SK-N-SH (cell line): ENCODE data around the gene CDRT15.

ENCODE experiments used
- EP300 ChIP-seq, 2 experiments: IDR thresholded peaks; 2 replicates each; pipeline versions ENCODE4 v1.4.0 to v1.6.1; 2012; ENCODE audit warnings: borderline replicate concordance in 1 of 2, low read depth in 1 of 2, low read length in 1 of 2
- FOXJ3 ChIP-seq: sonication (generic); formaldehyde crosslinking; IDR thresholded peaks from 2 replicates; pipeline ENCODE4 v1.5.1; 2020; ENCODE audit warnings: mild to moderate bottlenecking, missing genetic modification reagents
- JUND ChIP-seq: IDR thresholded peaks from 2 replicates; pipeline ENCODE4 v1.4.0; 2012
- POLR2AphosphoS5 ChIP-seq: IDR thresholded peaks from 2 replicates; pipeline ENCODE4 v1.6.1; 2012; ENCODE audit warnings: low read depth, low read length
- RCOR1 ChIP-seq: fragments of 150-350 bp; IDR thresholded peaks from 2 replicates; pipeline ENCODE4 v1.6.1; 2017; ENCODE audit warnings: antibody characterized with exemption, low read length
- SIN3A ChIP-seq: IDR thresholded peaks from 2 replicates; pipeline ENCODE4 v1.6.1; 2012; ENCODE audit warnings: low read depth, mild to moderate bottlenecking, low read length, moderate library complexity, borderline replicate concordance
- YY1 ChIP-seq: IDR thresholded peaks from 2 replicates; pipeline ENCODE4 v1.4.0; 2012; ENCODE audit warnings: low read depth, mild to moderate bottlenecking
- TF ChIP-seq, protein P1 (sequence below): fragments of 200-600 bp; sonication (generic); IDR thresholded peaks from 2 replicates; pipeline ENCODE4 v1.6.1; 2017; ENCODE audit warnings: antibody characterized with exemption, mild to moderate bottlenecking, moderate library complexity
- TF ChIP-seq, protein P2 (sequence below): fragments of 150-350 bp; IDR thresholded peaks from 2 replicates; pipeline ENCODE4 v1.6.1; 2017; ENCODE audit warnings: antibody characterized with exemption, low read length, low read depth, borderline replicate concordance

DNA sequence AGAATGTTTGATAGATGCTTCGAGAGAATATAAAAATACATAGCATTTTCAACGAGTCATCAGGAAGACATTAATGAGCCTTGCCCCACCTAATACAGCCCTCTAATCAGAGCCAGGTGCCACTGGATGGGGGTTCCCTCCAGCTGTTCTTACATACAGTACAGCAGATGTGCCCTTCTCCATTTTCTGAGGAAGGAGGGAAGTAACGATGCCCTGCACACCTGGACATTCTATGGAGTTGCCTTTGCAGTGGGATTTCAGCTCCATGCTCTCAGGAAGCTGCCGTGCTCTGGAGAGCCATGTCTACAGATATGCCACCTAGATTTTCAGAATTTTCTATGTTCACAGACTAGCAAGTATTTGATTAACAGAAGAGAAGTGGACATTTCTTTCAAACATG lies 36.3 kb downstream of the CDRT15 start:
- no peak for TF ChIP-seq POLR2AphosphoS5
- no peak for TF ChIP-seq EP300 (IDR thresholded peaks at IDR 0.05; ENCODE audit: borderline replicate concordance in 1 of 2, low read depth in 1 of 2, low read length in 1 of 2)
- TF ChIP-seq, protein P1, sequence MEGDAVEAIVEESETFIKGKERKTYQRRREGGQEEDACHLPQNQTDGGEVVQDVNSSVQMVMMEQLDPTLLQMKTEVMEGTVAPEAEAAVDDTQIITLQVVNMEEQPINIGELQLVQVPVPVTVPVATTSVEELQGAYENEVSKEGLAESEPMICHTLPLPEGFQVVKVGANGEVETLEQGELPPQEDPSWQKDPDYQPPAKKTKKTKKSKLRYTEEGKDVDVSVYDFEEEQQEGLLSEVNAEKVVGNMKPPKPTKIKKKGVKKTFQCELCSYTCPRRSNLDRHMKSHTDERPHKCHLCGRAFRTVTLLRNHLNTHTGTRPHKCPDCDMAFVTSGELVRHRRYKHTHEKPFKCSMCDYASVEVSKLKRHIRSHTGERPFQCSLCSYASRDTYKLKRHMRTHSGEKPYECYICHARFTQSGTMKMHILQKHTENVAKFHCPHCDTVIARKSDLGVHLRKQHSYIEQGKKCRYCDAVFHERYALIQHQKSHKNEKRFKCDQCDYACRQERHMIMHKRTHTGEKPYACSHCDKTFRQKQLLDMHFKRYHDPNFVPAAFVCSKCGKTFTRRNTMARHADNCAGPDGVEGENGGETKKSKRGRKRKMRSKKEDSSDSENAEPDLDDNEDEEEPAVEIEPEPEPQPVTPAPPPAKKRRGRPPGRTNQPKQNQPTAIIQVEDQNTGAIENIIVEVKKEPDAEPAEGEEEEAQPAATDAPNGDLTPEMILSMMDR: no peak
- TF ChIP-seq, protein P2, sequence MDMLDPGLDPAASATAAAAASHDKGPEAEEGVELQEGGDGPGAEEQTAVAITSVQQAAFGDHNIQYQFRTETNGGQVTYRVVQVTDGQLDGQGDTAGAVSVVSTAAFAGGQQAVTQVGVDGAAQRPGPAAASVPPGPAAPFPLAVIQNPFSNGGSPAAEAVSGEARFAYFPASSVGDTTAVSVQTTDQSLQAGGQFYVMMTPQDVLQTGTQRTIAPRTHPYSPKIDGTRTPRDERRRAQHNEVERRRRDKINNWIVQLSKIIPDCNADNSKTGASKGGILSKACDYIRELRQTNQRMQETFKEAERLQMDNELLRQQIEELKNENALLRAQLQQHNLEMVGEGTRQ: no peak
- no peak for TF ChIP-seq SIN3A
- no peak for TF ChIP-seq FOXJ3 (CRISPR knock-in tag)
- TF ChIP-seq YY1: no peak
- TF ChIP-seq JUND: no peak
- TF ChIP-seq RCOR1: no peak
